ENCODE results near the gene MZF1. TPM values are rescaled to one million over a fixed set of nuclear protein-coding genes. Genes with fewer than 3 reads are reported as not detected.

Gene MZF1
- total and polyA plus RNA-seq, 9 of the 15 experiments (the other 6 are each of a cell fraction or from before 2014, with no cell fraction given) = 0.31 to 29.3 (median 11.5) TPM

DNA sequence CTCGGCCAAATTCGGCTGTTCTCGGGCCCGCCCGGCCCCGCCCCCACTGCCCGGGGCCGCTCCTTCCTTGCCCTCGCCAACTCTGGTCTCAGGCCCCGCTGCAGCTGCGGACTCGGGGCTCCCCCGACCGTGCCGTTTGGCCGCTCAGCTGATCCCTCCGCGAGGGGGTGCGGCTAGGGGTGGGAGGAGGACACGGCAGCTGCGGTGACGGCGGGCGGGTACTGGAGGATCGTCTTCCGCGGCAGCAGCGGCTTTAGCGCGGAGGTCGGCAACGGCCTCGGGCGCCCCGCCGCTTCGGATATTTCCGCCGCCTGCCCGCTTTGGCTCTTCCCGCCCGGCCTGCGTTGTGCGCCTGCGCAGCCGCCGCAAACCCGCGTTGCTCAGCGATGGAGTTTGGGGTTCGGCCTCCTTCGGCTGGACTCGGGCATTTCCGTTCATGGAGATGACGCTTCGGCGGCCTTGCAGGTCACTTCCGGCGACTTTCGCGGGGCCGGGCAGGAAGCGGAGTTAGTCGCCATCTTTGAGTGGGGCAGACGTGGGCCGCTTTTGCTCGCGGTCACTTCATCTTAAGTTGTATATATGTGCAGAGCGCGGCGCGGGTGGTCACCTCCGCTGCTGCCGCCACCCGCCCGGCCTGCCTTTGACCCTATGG, 14.4 kb downstream of the MZF1 start (continued):
- TF ChIP-seq, protein P1, sequence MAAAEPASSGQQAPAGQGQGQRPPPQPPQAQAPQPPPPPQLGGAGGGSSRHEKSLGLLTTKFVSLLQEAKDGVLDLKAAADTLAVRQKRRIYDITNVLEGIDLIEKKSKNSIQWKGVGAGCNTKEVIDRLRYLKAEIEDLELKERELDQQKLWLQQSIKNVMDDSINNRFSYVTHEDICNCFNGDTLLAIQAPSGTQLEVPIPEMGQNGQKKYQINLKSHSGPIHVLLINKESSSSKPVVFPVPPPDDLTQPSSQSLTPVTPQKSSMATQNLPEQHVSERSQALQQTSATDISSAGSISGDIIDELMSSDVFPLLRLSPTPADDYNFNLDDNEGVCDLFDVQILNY (CRISPR knock-in tag; IDR thresholded peaks at IDR 0.05) = no peak
- TF ChIP-seq HIVEP1 (CRISPR knock-in tag; IDR thresholded peaks at IDR 0.05) = no peak
- TF ChIP-seq, protein P2, sequence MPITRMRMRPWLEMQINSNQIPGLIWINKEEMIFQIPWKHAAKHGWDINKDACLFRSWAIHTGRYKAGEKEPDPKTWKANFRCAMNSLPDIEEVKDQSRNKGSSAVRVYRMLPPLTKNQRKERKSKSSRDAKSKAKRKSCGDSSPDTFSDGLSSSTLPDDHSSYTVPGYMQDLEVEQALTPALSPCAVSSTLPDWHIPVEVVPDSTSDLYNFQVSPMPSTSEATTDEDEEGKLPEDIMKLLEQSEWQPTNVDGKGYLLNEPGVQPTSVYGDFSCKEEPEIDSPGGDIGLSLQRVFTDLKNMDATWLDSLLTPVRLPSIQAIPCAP (CRISPR knock-in tag; IDR thresholded peaks at IDR 0.05; ENCODE audit: borderline replicate concordance) = no peak
- TF ChIP-seq FOS (IDR thresholded peaks at IDR 0.05; ENCODE audit: extremely low read depth, insufficient read length) = no peak
- TF ChIP-seq MTA2 (IDR thresholded peaks at IDR 0.05; ENCODE audit: low read depth) = no peak
- TF ChIP-seq STAT5A (IDR thresholded peaks at IDR 0.05; ENCODE audit: borderline replicate concordance, low read length) = no peak
- TF ChIP-seq EZH2 (IDR thresholded peaks at IDR 0.05; ENCODE audit: borderline replicate concordance, low read depth, low read length) = no peak
- TF ChIP-seq TBP (optimal IDR thresholded peaks at IDR 0.05; ENCODE audit: low read depth, low read length) = no peak
- TF ChIP-seq FOXK2 (conservative IDR thresholded peaks at IDR 0.05 in 1 of 2, IDR thresholded peaks at IDR 0.05 in 1 of 2; ENCODE audit: low read depth in 2 of 2) = 0 out of 4 replicates have a peak, but pooled peaks of 1 of the 2 experiments have one; percentile 14
- TF ChIP-seq GABPA (tag; conservative IDR thresholded peaks at IDR 0.05; ENCODE audit: low read depth) = peak; percentile 95
- no peak for TF ChIP-seq MYC (IDR thresholded peaks at IDR 0.05; ENCODE audit: low read depth, low read length)
- TF ChIP-seq MYC (CRISPR knock-in tag; IDR thresholded peaks at IDR 0.05; ENCODE audit: borderline replicate concordance, low read depth) = no peak
- no peak for TF ChIP-seq SMAD1 (IDR thresholded peaks at IDR 0.05; ENCODE audit: low read depth, low read length, partially characterized antibody)
- TF ChIP-seq ETV6 (IDR thresholded peaks at IDR 0.05; ENCODE audit: borderline replicate concordance in 1 of 2, low read depth in 2 of 2, low read length in 1 of 2) = no peak
- TF ChIP-seq ETV6 (CRISPR knock-in tag; IDR thresholded peaks at IDR 0.05; ENCODE audit: borderline replicate concordance) = no peak
- TF ChIP-seq, protein P3, sequence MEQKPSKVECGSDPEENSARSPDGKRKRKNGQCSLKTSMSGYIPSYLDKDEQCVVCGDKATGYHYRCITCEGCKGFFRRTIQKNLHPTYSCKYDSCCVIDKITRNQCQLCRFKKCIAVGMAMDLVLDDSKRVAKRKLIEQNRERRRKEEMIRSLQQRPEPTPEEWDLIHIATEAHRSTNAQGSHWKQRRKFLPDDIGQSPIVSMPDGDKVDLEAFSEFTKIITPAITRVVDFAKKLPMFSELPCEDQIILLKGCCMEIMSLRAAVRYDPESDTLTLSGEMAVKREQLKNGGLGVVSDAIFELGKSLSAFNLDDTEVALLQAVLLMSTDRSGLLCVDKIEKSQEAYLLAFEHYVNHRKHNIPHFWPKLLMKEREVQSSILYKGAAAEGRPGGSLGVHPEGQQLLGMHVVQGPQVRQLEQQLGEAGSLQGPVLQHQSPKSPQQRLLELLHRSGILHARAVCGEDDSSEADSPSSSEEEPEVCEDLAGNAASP (IDR thresholded peaks at IDR 0.05) = no peak
- TF ChIP-seq ZBTB7A (IDR thresholded peaks at IDR 0.05; ENCODE audit: borderline replicate concordance, control insufficient read depth, low read depth, low read length) = no peak
- no peak for TF ChIP-seq ARID1B (IDR thresholded peaks at IDR 0.05)
- TF ChIP-seq, protein P4, sequence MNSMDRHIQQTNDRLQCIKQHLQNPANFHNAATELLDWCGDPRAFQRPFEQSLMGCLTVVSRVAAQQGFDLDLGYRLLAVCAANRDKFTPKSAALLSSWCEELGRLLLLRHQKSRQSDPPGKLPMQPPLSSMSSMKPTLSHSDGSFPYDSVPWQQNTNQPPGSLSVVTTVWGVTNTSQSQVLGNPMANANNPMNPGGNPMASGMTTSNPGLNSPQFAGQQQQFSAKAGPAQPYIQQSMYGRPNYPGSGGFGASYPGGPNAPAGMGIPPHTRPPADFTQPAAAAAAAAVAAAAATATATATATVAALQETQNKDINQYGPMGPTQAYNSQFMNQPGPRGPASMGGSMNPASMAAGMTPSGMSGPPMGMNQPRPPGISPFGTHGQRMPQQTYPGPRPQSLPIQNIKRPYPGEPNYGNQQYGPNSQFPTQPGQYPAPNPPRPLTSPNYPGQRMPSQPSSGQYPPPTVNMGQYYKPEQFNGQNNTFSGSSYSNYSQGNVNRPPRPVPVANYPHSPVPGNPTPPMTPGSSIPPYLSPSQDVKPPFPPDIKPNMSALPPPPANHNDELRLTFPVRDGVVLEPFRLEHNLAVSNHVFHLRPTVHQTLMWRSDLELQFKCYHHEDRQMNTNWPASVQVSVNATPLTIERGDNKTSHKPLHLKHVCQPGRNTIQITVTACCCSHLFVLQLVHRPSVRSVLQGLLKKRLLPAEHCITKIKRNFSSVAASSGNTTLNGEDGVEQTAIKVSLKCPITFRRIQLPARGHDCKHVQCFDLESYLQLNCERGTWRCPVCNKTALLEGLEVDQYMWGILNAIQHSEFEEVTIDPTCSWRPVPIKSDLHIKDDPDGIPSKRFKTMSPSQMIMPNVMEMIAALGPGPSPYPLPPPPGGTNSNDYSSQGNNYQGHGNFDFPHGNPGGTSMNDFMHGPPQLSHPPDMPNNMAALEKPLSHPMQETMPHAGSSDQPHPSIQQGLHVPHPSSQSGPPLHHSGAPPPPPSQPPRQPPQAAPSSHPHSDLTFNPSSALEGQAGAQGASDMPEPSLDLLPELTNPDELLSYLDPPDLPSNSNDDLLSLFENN (IDR thresholded peaks at IDR 0.05; ENCODE audit: low read depth in 2 of 2, low read length in 2 of 2) = no peak; a peak in 1 of 4 replicates
- no peak for TF ChIP-seq E2F4 (CRISPR knock-in tag; IDR thresholded peaks at IDR 0.05; ENCODE audit: low read depth)
- no peak for TF ChIP-seq EP300 (IDR thresholded peaks at IDR 0.05; ENCODE audit: low read length)

Data from K562 (cell line).